Liver (tissue), 9 donors: ENCODE results near the gene UQCR10. TPM values are rescaled to one million over a fixed set of nuclear protein-coding genes. Genes with fewer than 3 reads are reported as not detected.

ENCODE experiments used
- DNase-seq: peaks from one replicate; pipeline ENCODE4 v3.0.0-alpha.2; 2017; ENCODE audit warnings: low spot score
- H3K27ac ChIP-seq, 2 donors: one replicate each; pipeline ENCODE4 v1.7.0; 2013; ENCODE audit warnings: inconsistent platforms in 2 of 2, low read length in 2 of 2, control low read depth in 1 of 2, low read depth in 1 of 2, mild to moderate bottlenecking in 1 of 2
- H3K27me3 ChIP-seq, 4 donors: one replicate each; pipeline versions ENCODE4 v1.6.1 to v1.7.0; 2013; ENCODE audit warnings: low read length in 3 of 4, inconsistent platforms in 1 of 4, mild to moderate bottlenecking in 1 of 4, moderate library complexity in 1 of 4; ENCODE audit not compliant: control insufficient read depth in 4 of 4, insufficient read depth in 4 of 4
- H3K36me3 ChIP-seq, 4 donors: one replicate each; pipeline versions ENCODE4 v1.6.1 to v1.7.0; 2013; ENCODE audit warnings: low read length in 3 of 4, mild to moderate bottlenecking in 3 of 4, low read depth in 1 of 4, moderate library complexity in 1 of 4; ENCODE audit not compliant: control insufficient read depth in 4 of 4, insufficient read depth in 3 of 4
- H3K4me1 ChIP-seq, 4 donors: one replicate each; pipeline versions ENCODE4 v1.6.1 to v1.7.0; 2013; ENCODE audit warnings: low read length in 3 of 4, mild to moderate bottlenecking in 3 of 4, moderate library complexity in 1 of 4; ENCODE audit not compliant: control insufficient read depth in 4 of 4, insufficient read depth in 4 of 4
- H3K4me3 ChIP-seq, 3 donors: one replicate each; pipeline versions ENCODE4 v1.6.1 to v1.7.0; 2013; ENCODE audit warnings: low read length in 3 of 3, control low read depth in 1 of 3, low read depth in 1 of 3, mild to moderate bottlenecking in 1 of 3
- H3K9ac ChIP-seq, 2 donors: one replicate each; pipeline ENCODE4 v1.7.0; 2013; ENCODE audit warnings: low read length in 2 of 2, mild to moderate bottlenecking in 2 of 2, moderate library complexity in 2 of 2, control low read depth in 1 of 2, low read depth in 1 of 2
- H3K9me3 ChIP-seq, 4 donors: one replicate each; pipeline versions ENCODE4 v1.6.1 to v1.7.0; 2013; ENCODE audit warnings: low read length in 3 of 4; ENCODE audit not compliant: control insufficient read depth in 4 of 4
- EGR1 ChIP-seq, 2 donors: IDR thresholded peaks; 2 replicates each; pipeline ENCODE4 v1.6.1; 2016 to 2018; ENCODE audit warnings: antibody characterized with exemption in 2 of 2, low read depth in 2 of 2
- FOXA1 ChIP-seq: IDR thresholded peaks from 2 replicates; pipeline ENCODE4 v1.6.1; 2016; ENCODE audit warnings: antibody characterized with exemption
- FOXA2 ChIP-seq: IDR thresholded peaks from 2 replicates; pipeline ENCODE4 v1.6.1; 2016; ENCODE audit warnings: antibody characterized with exemption
- GABPA ChIP-seq, 2 donors: IDR thresholded peaks in 1 of 2; conservative IDR thresholded peaks in 1 of 2; 2 replicates each; pipeline ENCODE4 v1.6.1; 2016; ENCODE audit warnings: antibody characterized with exemption in 2 of 2, mild to moderate bottlenecking in 1 of 2, moderate library complexity in 1 of 2
- HNF4A ChIP-seq, 2 donors: conservative IDR thresholded peaks; 2 replicates each; pipeline ENCODE4 v1.6.1; 2016; ENCODE audit warnings: antibody characterized with exemption in 2 of 2, mild to moderate bottlenecking in 2 of 2
- HNF4G ChIP-seq: IDR thresholded peaks from 2 replicates; pipeline ENCODE4 v1.6.1; 2016; ENCODE audit warnings: antibody characterized with exemption
- JUND ChIP-seq, 2 donors: IDR thresholded peaks; 2 replicates each; pipeline ENCODE4 v1.6.1; 2016; ENCODE audit warnings: antibody characterized with exemption in 2 of 2
- NR2F2 ChIP-seq: IDR thresholded peaks from 2 replicates; pipeline ENCODE4 v1.6.1; 2016; ENCODE audit warnings: antibody characterized with exemption
- RAD21 ChIP-seq, 2 donors: IDR thresholded peaks; 2 replicates each; pipeline ENCODE4 v1.6.1; 2016; ENCODE audit warnings: antibody characterized with exemption in 2 of 2, mild to moderate bottlenecking in 2 of 2
- RXRA ChIP-seq, 2 donors: IDR thresholded peaks; 2 replicates each; pipeline ENCODE4 v1.6.1; 2017 to 2018; ENCODE audit warnings: antibody characterized with exemption in 2 of 2, mild to moderate bottlenecking in 1 of 2
- SP1 ChIP-seq: IDR thresholded peaks from 2 replicates; pipeline ENCODE4 v1.6.1; 2018; ENCODE audit warnings: antibody characterized with exemption, mild to moderate bottlenecking
- TAF1 ChIP-seq: conservative IDR thresholded peaks from 2 replicates; pipeline ENCODE4 v1.6.1; 2016; ENCODE audit warnings: antibody characterized with exemption, mild to moderate bottlenecking
- YY1 ChIP-seq: IDR thresholded peaks from 2 replicates; pipeline ENCODE4 v1.6.1; 2016; ENCODE audit warnings: antibody characterized with exemption, mild to moderate bottlenecking
- WGBS: extraction: QIAGEN DNeasy Blood & Tissue Kit; methylation state at CpG from one replicate; pipeline ENCODE4 v1.1.7; 2013; 5-methylcytosine and 5-hydroxymethylcytosine counted together
- polyA plus RNA-seq, 2 donors: library from polyadenylated mRNA; stranded (reverse) in 1 of 2; unstranded in 1 of 2; fragments of 200-250 nt in 1 of 2; fragments of >200 nt in 1 of 2; fragmentation: Nextera tagmentation in 1 of 2; extraction: Ambion mirVana in 1 of 2; gene quantifications; one replicate each; pipeline versions ENCODE4 v1.2.1 to v1.2.3, GENCODE V29; 2013 to 2015
- total RNA-seq, 2 donors: library from RNA; depleted of rRNA; stranded (reverse); fragments of >200 nt; gene quantifications; one replicate each; pipeline ENCODE4 v1.2.3, GENCODE V29; 2014
- TF ChIP-seq, protein P1 (sequence below): fragments of 150-350 bp; IDR thresholded peaks from 2 replicates; pipeline ENCODE4 v1.5.1; 2017; ENCODE audit warnings: improper control_type of control experiment, low read depth, low read length; ENCODE audit not compliant: missing input control
- TF ChIP-seq, protein P2 (sequence below): IDR thresholded peaks from 2 replicates; pipeline ENCODE4 v1.6.1; 2016; ENCODE audit warnings: antibody characterized with exemption, mild to moderate bottlenecking
- TF ChIP-seq, protein P3 (sequence below): IDR thresholded peaks from 2 replicates; pipeline ENCODE4 v1.6.1; 2016; ENCODE audit warnings: antibody characterized with exemption
- TF ChIP-seq, protein P4 (sequence below): IDR thresholded peaks from 2 replicates; pipeline ENCODE4 v1.6.1; 2016; ENCODE audit warnings: antibody characterized with exemption
- TF ChIP-seq, protein P5 (sequence below): IDR thresholded peaks from 2 replicates; pipeline ENCODE4 v1.6.1; 2016; ENCODE audit warnings: antibody characterized with exemption
- donor health status: healthy.
- donor health status: healthy.
- donor health status: healthy.
- donor health status: healthy.
- donor health status: healthy.

The UQCR10 gene
- total and polyA plus RNA-seq, 4 donors, result 40.2 to 243 (median 102) TPM

DNA sequence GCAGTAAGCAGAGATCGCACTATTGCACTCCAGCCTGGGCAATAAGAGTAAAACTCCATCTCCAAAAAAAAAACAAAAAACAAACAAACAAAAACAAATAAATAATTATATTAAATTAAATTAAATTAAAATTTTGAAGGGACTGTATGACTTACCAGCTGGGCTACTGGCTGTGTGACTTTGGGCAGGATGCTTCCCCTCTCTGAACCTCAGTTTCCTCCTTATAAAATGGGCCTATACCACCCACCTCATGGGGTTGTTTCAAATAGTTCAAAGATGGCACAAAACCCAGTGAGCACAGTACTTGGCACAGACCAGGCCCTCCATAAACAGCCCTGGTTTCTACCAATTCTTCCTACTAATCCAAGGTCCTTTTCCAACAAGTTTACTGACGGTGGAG, 36.0 kb downstream of the UQCR10 start:
- over 99% methylated on average over 2 of the region's 2 CpGs for WGBS
- Histone ChIP-seq H3K27me3 (no peaks in the 10 kb centered on the region), H3K9me3 (no peaks in the 10 kb centered on the region), H3K4me3 (no peak overlapping the region), H3K9ac (no peak overlapping the region), H3K4me1 (peaks cover 7 to 22% (median 17%) of the 10 kb centered on the region in 4 donors), H3K36me3 (peaks cover 19 to 62% (median 48%) of the 10 kb centered on the region in 4 donors), H3K27ac (no peak overlapping the region)
- no peak for DNase-seq
- no peak for TF ChIP-seq RXRA (IDR thresholded peaks at IDR 0.05)
- no peak for TF ChIP-seq GABPA (IDR thresholded peaks at IDR 0.05 in 1 of 2, conservative IDR thresholded peaks at IDR 0.05 in 1 of 2)
- TF ChIP-seq, protein P1, sequence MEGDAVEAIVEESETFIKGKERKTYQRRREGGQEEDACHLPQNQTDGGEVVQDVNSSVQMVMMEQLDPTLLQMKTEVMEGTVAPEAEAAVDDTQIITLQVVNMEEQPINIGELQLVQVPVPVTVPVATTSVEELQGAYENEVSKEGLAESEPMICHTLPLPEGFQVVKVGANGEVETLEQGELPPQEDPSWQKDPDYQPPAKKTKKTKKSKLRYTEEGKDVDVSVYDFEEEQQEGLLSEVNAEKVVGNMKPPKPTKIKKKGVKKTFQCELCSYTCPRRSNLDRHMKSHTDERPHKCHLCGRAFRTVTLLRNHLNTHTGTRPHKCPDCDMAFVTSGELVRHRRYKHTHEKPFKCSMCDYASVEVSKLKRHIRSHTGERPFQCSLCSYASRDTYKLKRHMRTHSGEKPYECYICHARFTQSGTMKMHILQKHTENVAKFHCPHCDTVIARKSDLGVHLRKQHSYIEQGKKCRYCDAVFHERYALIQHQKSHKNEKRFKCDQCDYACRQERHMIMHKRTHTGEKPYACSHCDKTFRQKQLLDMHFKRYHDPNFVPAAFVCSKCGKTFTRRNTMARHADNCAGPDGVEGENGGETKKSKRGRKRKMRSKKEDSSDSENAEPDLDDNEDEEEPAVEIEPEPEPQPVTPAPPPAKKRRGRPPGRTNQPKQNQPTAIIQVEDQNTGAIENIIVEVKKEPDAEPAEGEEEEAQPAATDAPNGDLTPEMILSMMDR, result no peak
- TF ChIP-seq, protein P2, sequence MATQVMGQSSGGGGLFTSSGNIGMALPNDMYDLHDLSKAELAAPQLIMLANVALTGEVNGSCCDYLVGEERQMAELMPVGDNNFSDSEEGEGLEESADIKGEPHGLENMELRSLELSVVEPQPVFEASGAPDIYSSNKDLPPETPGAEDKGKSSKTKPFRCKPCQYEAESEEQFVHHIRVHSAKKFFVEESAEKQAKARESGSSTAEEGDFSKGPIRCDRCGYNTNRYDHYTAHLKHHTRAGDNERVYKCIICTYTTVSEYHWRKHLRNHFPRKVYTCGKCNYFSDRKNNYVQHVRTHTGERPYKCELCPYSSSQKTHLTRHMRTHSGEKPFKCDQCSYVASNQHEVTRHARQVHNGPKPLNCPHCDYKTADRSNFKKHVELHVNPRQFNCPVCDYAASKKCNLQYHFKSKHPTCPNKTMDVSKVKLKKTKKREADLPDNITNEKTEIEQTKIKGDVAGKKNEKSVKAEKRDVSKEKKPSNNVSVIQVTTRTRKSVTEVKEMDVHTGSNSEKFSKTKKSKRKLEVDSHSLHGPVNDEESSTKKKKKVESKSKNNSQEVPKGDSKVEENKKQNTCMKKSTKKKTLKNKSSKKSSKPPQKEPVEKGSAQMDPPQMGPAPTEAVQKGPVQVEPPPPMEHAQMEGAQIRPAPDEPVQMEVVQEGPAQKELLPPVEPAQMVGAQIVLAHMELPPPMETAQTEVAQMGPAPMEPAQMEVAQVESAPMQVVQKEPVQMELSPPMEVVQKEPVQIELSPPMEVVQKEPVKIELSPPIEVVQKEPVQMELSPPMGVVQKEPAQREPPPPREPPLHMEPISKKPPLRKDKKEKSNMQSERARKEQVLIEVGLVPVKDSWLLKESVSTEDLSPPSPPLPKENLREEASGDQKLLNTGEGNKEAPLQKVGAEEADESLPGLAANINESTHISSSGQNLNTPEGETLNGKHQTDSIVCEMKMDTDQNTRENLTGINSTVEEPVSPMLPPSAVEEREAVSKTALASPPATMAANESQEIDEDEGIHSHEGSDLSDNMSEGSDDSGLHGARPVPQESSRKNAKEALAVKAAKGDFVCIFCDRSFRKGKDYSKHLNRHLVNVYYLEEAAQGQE, result no peak
- no peak for TF ChIP-seq NR2F2
- no peak for TF ChIP-seq TAF1
- TF ChIP-seq YY1, result no peak
- TF ChIP-seq, protein P3, sequence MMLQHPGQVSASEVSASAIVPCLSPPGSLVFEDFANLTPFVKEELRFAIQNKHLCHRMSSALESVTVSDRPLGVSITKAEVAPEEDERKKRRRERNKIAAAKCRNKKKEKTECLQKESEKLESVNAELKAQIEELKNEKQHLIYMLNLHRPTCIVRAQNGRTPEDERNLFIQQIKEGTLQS, result no peak
- TF ChIP-seq EGR1 (IDR thresholded peaks at IDR 0.05; ENCODE audit: low read depth in 2 of 2), result no peak
- TF ChIP-seq HNF4G, result no peak
- TF ChIP-seq, protein P4, sequence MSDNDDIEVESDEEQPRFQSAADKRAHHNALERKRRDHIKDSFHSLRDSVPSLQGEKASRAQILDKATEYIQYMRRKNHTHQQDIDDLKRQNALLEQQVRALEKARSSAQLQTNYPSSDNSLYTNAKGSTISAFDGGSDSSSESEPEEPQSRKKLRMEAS, result no peak
- no peak for TF ChIP-seq RAD21 (IDR thresholded peaks at IDR 0.05)
- TF ChIP-seq, protein P5, sequence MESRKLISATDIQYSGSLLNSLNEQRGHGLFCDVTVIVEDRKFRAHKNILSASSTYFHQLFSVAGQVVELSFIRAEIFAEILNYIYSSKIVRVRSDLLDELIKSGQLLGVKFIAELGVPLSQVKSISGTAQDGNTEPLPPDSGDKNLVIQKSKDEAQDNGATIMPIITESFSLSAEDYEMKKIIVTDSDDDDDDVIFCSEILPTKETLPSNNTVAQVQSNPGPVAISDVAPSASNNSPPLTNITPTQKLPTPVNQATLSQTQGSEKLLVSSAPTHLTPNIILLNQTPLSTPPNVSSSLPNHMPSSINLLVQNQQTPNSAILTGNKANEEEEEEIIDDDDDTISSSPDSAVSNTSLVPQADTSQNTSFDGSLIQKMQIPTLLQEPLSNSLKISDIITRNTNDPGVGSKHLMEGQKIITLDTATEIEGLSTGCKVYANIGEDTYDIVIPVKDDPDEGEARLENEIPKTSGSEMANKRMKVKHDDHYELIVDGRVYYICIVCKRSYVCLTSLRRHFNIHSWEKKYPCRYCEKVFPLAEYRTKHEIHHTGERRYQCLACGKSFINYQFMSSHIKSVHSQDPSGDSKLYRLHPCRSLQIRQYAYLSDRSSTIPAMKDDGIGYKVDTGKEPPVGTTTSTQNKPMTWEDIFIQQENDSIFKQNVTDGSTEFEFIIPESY, result no peak
- no peak for TF ChIP-seq FOXA1
- TF ChIP-seq JUND (IDR thresholded peaks at IDR 0.05), result no peak
- TF ChIP-seq HNF4A (conservative IDR thresholded peaks at IDR 0.05), result no peak
- TF ChIP-seq FOXA2, result no peak
- TF ChIP-seq SP1, result no peak
